GM12864 (cell line): ENCODE measurements around the gene KRT76.

ENCODE experiments used
- DNase-seq: peaks from one replicate; pipeline ENCODE4 v3.0.0-alpha.2; 2011; ENCODE audit warnings: low read depth
- H3K4me3 ChIP-seq: 2 replicates; pipeline ENCODE4 v1.5.1; 2011; ENCODE audit warnings: mild to moderate bottlenecking, low read depth, low read length, control low read depth
- CTCF ChIP-seq: IDR thresholded peaks from 2 replicates; pipeline ENCODE4 v1.5.1; 2011; ENCODE audit warnings: low read depth, mild to moderate bottlenecking, moderate library complexity, low read length, control low read depth, inconsistent platforms; ENCODE audit errors: missing control alignments

KRT76 gene

GRCh38 chr12:52817003-52817698 lies 40.0 kb upstream of the KRT76 start:
- no peak for DNase-seq
- TF ChIP-seq CTCF = no peak
- H3K4me3 ChIP-seq = no peak overlapping the region

GRCh38 chr12:52815676-52816588 lies 38.8 kb upstream of the KRT76 start:
- no peak for DNase-seq
- H3K4me3 ChIP-seq = no peak overlapping the region
- TF ChIP-seq CTCF = no peak

GRCh38 chr12:52815161-52815560 lies 38.0 kb upstream of the KRT76 start:
- DNase-seq = no peak
- no peak for TF ChIP-seq CTCF
- no peak overlapping the region for H3K4me3 ChIP-seq

- H3K4me3 ChIP-seq = no peak overlapping the region
- no peak for DNase-seq
- TF ChIP-seq CTCF = no peak
Measured at GRCh38 chr12:52814710-52815155, 37.6 kb upstream of the KRT76 start.

- no peak within 1 kb of the TSS for H3K4me3 ChIP-seq
- TF ChIP-seq CTCF = no peak
- no peak for DNase-seq
Measured at GRCh38 chr12:52813885-52814709, 37.0 kb upstream of the KRT76 start, which contains the start of gene KRT4. Gene KRT4 (minus strand): TSS chr12:52814116. CDS start chr12:52814058, 58 bp downstream.

- H3K4me3 ChIP-seq = no peak overlapping the region
- TF ChIP-seq CTCF = no peak
- no peak for DNase-seq
Measured at GRCh38 chr12:52813203-52813819, 36.2 kb upstream of the KRT76 start.
